ENCODE results near the gene VEPH1. TPM values are rescaled to one million over a fixed set of nuclear protein-coding genes. Genes with fewer than 3 reads are reported as not detected.

The VEPH1 gene
- total and polyA plus RNA-seq, 4 donors, result 5.8 to 11.5 (median 8.4) TPM

GRCh38 chr3:157294491-157294890 lies 208.7 kb downstream of the VEPH1 start:
- Histone ChIP-seq H3K4me1 (ENCODE audit: control insufficient read depth, insufficient read depth, low read length) (no peaks in the 10 kb centered on the region), H3K27ac (ENCODE audit: low read depth, low read length) (no peak overlapping the region), H3K27me3 (ENCODE audit: control insufficient read depth, insufficient read depth, low read length) (no peaks in the 10 kb centered on the region), H3K9me3 (ENCODE audit: control insufficient read depth, insufficient read depth, low read length) (no peaks in the 10 kb centered on the region), H3K4me3 (ENCODE audit: low read depth, low read length) (no peak overlapping the region), H3K36me3 (ENCODE audit: control insufficient read depth, insufficient read depth, low read length) (no peaks in the 10 kb centered on the region)
- DNase-seq (ENCODE audit: low read depth in 4 of 6, low spot score in 6 of 6), result no peak
- WGBS (ENCODE audit: insufficient coverage), result no CpG with 5 or more reads among the region's 1 CpG

GRCh38 chr3:157290766-157291165 lies 212.4 kb downstream of the VEPH1 start:
- Histone ChIP-seq H3K27me3 (ENCODE audit: control insufficient read depth, insufficient read depth, low read length) (no peaks in the 10 kb centered on the region), H3K27ac (ENCODE audit: low read depth, low read length) (no peak overlapping the region), H3K4me1 (ENCODE audit: control insufficient read depth, insufficient read depth, low read length) (no peaks in the 10 kb centered on the region), H3K9me3 (ENCODE audit: control insufficient read depth, insufficient read depth, low read length) (no peaks in the 10 kb centered on the region), H3K36me3 (ENCODE audit: control insufficient read depth, insufficient read depth, low read length) (no peaks in the 10 kb centered on the region), H3K4me3 (ENCODE audit: low read depth, low read length) (no peak overlapping the region)
- no peak for DNase-seq (ENCODE audit: low read depth in 4 of 6, low spot score in 6 of 6)
- WGBS (ENCODE audit: insufficient coverage), result no CpG with 5 or more reads among the region's 2 CpGs

GRCh38 chr3:157285966-157286365 lies 217.2 kb downstream of the VEPH1 start:
- Histone ChIP-seq H3K36me3 (ENCODE audit: control insufficient read depth, insufficient read depth, low read length) (no peaks in the 10 kb centered on the region), H3K27me3 (ENCODE audit: control insufficient read depth, insufficient read depth, low read length) (no peaks in the 10 kb centered on the region), H3K4me3 (ENCODE audit: low read depth, low read length) (no peak overlapping the region), H3K27ac (ENCODE audit: low read depth, low read length) (no peak overlapping the region), H3K4me1 (ENCODE audit: control insufficient read depth, insufficient read depth, low read length) (no peaks in the 10 kb centered on the region), H3K9me3 (ENCODE audit: control insufficient read depth, insufficient read depth, low read length) (no peaks in the 10 kb centered on the region)
- no CpG with 5 or more reads among the region's 2 CpGs for WGBS (ENCODE audit: insufficient coverage)
- no peak for DNase-seq (ENCODE audit: low read depth in 4 of 6, low spot score in 6 of 6)

GRCh38 chr3:157285141-157285540 lies 218.1 kb downstream of the VEPH1 start:
- H3K27me3 ChIP-seq (ENCODE audit: control insufficient read depth, insufficient read depth, low read length), result no peaks in the 10 kb centered on the region
- DNase-seq (ENCODE audit: low read depth in 4 of 6, low spot score in 6 of 6), result peak in 1 of 6 donors; percentile 72
- H3K4me3 ChIP-seq (ENCODE audit: low read depth, low read length), result no peak overlapping the region
- H3K9me3 ChIP-seq (ENCODE audit: control insufficient read depth, insufficient read depth, low read length), result no peaks in the 10 kb centered on the region
- H3K27ac ChIP-seq (ENCODE audit: low read depth, low read length), result no peak overlapping the region
- H3K36me3 ChIP-seq (ENCODE audit: control insufficient read depth, insufficient read depth, low read length), result no peaks in the 10 kb centered on the region
- WGBS (ENCODE audit: insufficient coverage), result 100% methylated on average over 2 of the region's 4 CpGs
- no peaks in the 10 kb centered on the region for H3K4me1 ChIP-seq (ENCODE audit: control insufficient read depth, insufficient read depth, low read length)

GRCh38 chr3:157284688-157285087 lies 218.5 kb downstream of the VEPH1 start:
- Histone ChIP-seq H3K27ac (ENCODE audit: low read depth, low read length) (no peak overlapping the region), H3K4me1 (ENCODE audit: control insufficient read depth, insufficient read depth, low read length) (no peaks in the 10 kb centered on the region), H3K27me3 (ENCODE audit: control insufficient read depth, insufficient read depth, low read length) (no peaks in the 10 kb centered on the region), H3K9me3 (ENCODE audit: control insufficient read depth, insufficient read depth, low read length) (no peaks in the 10 kb centered on the region), H3K36me3 (ENCODE audit: control insufficient read depth, insufficient read depth, low read length) (no peaks in the 10 kb centered on the region), H3K4me3 (ENCODE audit: low read depth, low read length) (no peak overlapping the region)
- peak in 1 of 6 donors; percentile 42 for DNase-seq (ENCODE audit: low read depth in 4 of 6, low spot score in 6 of 6)
- no CpG with 5 or more reads among the region's 1 CpG for WGBS (ENCODE audit: insufficient coverage)

- no CpG with 5 or more reads among the region's 5 CpGs for WGBS (ENCODE audit: insufficient coverage)
- no peaks in the 10 kb centered on the region for H3K9me3 ChIP-seq (ENCODE audit: control insufficient read depth, insufficient read depth, low read length)
These were observed 220.7 kb downstream of the VEPH1 start for GRCh38 chr3:157282261-157283191.

GRCh38 chr3:157280786-157281185 lies 222.4 kb downstream of the VEPH1 start:
- Histone ChIP-seq H3K4me1 (ENCODE audit: control insufficient read depth, insufficient read depth, low read length) (no peaks in the 10 kb centered on the region), H3K4me3 (ENCODE audit: low read depth, low read length) (no peak overlapping the region), H3K36me3 (ENCODE audit: control insufficient read depth, insufficient read depth, low read length) (no peaks in the 10 kb centered on the region), H3K27ac (ENCODE audit: low read depth, low read length) (no peak overlapping the region), H3K9me3 (ENCODE audit: control insufficient read depth, insufficient read depth, low read length) (no peaks in the 10 kb centered on the region), H3K27me3 (ENCODE audit: control insufficient read depth, insufficient read depth, low read length) (no peaks in the 10 kb centered on the region)
- DNase-seq (ENCODE audit: low read depth in 4 of 6, low spot score in 6 of 6), result peak in 1 of 6 donors; percentile 35
- 65% methylated on average over 1 of the region's 2 CpGs for WGBS (ENCODE audit: insufficient coverage)

More at GRCh38 chr3:157282261-157283191, 220.7 kb downstream of the VEPH1 start:
- no peaks in the 10 kb centered on the region for H3K27me3 ChIP-seq (ENCODE audit: control insufficient read depth, insufficient read depth, low read length)
- no peak overlapping the region for H3K27ac ChIP-seq (ENCODE audit: low read depth, low read length)
- no peak overlapping the region for H3K4me3 ChIP-seq (ENCODE audit: low read depth, low read length)
- no peak for DNase-seq (ENCODE audit: low read depth in 4 of 6, low spot score in 6 of 6)
- no peaks in the 10 kb centered on the region for H3K36me3 ChIP-seq (ENCODE audit: control insufficient read depth, insufficient read depth, low read length)
- no peaks in the 10 kb centered on the region for H3K4me1 ChIP-seq (ENCODE audit: control insufficient read depth, insufficient read depth, low read length)

- no peaks in the 10 kb centered on the region for H3K27me3 ChIP-seq (ENCODE audit: control insufficient read depth, insufficient read depth, low read length)
- H3K4me1 ChIP-seq (ENCODE audit: control insufficient read depth, insufficient read depth, low read length), result no peaks in the 10 kb centered on the region
- no peaks in the 10 kb centered on the region for H3K9me3 ChIP-seq (ENCODE audit: control insufficient read depth, insufficient read depth, low read length)
- H3K4me3 ChIP-seq (ENCODE audit: low read depth, low read length), result no peak overlapping the region
- no peak for DNase-seq (ENCODE audit: low read depth in 4 of 6, low spot score in 6 of 6)
- no peaks in the 10 kb centered on the region for H3K36me3 ChIP-seq (ENCODE audit: control insufficient read depth, insufficient read depth, low read length)
- H3K27ac ChIP-seq (ENCODE audit: low read depth, low read length), result no peak overlapping the region
These were observed 222.9 kb downstream of the VEPH1 start for GRCh38 chr3:157280354-157280753.

GRCh38 chr3:157279237-157279636 lies 224.0 kb downstream of the VEPH1 start:
- Histone ChIP-seq H3K27me3 (ENCODE audit: control insufficient read depth, insufficient read depth, low read length) (no peaks in the 10 kb centered on the region), H3K4me3 (ENCODE audit: low read depth, low read length) (no peak overlapping the region), H3K9me3 (ENCODE audit: control insufficient read depth, insufficient read depth, low read length) (no peaks in the 10 kb centered on the region), H3K27ac (ENCODE audit: low read depth, low read length) (no peak overlapping the region), H3K4me1 (ENCODE audit: control insufficient read depth, insufficient read depth, low read length) (no peaks in the 10 kb centered on the region), H3K36me3 (ENCODE audit: control insufficient read depth, insufficient read depth, low read length) (no peaks in the 10 kb centered on the region)
- DNase-seq (ENCODE audit: low read depth in 4 of 6, low spot score in 6 of 6), result no peak
- WGBS (ENCODE audit: insufficient coverage), result 100% methylated on average over 1 of the region's 1 CpG

- WGBS (ENCODE audit: insufficient coverage), result 92% methylated on average over 3 of the region's 3 CpGs
- no peaks in the 10 kb centered on the region for H3K4me1 ChIP-seq (ENCODE audit: control insufficient read depth, insufficient read depth, low read length)
- H3K27ac ChIP-seq (ENCODE audit: low read depth, low read length), result no peak overlapping the region
- no peak for DNase-seq (ENCODE audit: low read depth in 4 of 6, low spot score in 6 of 6)
- no peaks in the 10 kb centered on the region for H3K27me3 ChIP-seq (ENCODE audit: control insufficient read depth, insufficient read depth, low read length)
- no peaks in the 10 kb centered on the region for H3K9me3 ChIP-seq (ENCODE audit: control insufficient read depth, insufficient read depth, low read length)
- no peak overlapping the region for H3K4me3 ChIP-seq (ENCODE audit: low read depth, low read length)
- no peaks in the 10 kb centered on the region for H3K36me3 ChIP-seq (ENCODE audit: control insufficient read depth, insufficient read depth, low read length)
These were observed 226.4 kb downstream of the VEPH1 start for GRCh38 chr3:157276801-157277200.
